Measurements from ENCODE around the gene RPL39.
"Not testable (repeated sequence)": the region's sequence is repeated elsewhere in the genome, so short reads cannot be mapped to it uniquely, and the experiment has no call there.

The RPL39 gene

GRCh38 chrX:119791437-119792231 lies at the start of gene RPL39:
RPL39 (minus strand) TSS chrX:119791630; CDS start chrX:119791576, 54 bp downstream.
- peak; percentile 50 for DNase-seq

DNA sequence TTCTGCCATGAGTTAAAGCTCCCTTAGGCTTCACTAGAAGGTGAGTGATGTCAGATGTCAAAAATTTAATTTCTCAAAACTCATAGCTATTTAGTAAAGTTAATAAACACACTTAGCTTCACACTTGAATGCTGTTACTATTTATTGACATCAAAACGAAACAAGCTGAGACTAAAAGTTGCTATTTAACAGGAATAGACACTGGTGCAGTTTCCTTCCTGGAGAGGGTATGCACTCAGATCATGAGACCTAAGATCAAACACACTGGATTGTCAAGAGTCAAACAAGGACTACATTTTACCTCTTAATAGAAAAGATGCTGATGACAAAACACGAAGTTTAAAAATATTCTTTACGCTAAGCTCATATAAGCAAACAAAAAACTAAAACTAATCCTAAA lies 42.5 kb upstream of the RPL39 start:
- DNase-seq, result no peak

DNA sequence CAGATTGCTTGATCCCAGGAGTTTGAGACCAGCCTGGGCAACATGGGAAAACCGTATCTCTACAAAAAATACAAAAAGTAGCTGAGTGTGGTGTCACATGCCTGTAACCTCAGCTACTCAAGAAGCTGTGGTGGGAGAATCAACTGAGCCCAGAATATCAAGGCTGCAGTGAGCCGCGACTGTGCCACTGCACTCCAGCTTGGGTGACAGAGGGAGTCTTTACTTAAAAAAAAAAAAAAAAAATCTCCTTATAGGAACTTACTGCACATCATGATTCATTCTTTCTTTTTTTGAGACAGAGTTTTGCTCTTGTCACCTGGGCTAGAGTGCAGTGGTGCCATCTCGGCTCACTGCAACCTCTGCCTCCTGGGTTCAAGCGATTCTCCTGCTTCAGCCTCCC lies 37.0 kb upstream of the RPL39 start:
- DNase-seq, result no peak

GRCh38 chrX:119826399-119826959 lies 35.0 kb upstream of the RPL39 start:
- DNase-seq, result no peak

DNA sequence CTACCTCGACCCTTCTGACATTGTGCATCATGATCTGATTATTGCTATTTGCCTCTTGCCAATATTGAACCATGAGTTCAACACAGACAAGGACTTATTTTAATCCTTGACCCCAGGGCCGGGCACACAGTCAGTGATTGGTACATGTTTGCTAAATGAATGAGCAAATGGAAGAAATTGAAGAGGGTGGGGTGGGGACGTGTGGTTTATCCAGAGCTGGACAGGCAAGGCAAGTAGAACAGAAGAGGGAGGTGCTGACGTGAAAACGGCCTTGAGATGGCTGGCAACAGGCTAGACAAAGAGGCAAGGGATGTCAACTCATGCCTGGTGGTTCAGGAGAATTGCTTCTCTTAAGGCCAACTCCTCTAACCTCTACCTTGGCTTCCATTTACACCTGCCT lies 32.8 kb upstream of the RPL39 start:
- not testable (repeated sequence) for DNase-seq

DNA sequence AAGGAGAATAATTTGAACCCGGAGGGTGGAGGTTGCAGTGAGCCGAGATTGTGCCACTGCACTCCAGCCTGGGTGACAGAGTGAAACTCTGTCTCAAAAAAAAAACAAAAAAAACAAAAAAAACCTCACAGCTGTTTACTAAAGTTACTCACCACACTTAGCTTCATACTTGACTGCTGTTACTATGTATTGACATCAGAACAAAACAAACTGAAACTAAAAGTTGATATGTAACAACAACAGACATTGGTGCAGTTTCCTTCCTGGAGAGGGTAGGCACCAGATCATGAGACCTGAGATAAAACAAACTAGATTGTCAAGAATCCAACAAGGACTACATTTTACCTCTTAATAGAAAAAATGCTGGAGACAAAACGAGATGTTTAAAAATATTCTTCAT lies 30.3 kb upstream of the RPL39 start:
- peak; percentile 31 for DNase-seq

GRCh38 chrX:119817130-119817690 lies 25.8 kb upstream of the RPL39 start:
- no peak for DNase-seq

- no peak for DNase-seq
Measured at GRCh38 chrX:119816300-119816699, 24.9 kb upstream of the RPL39 start.

- DNase-seq, result no peak
Measured at GRCh38 chrX:119809185-119809666, 17.8 kb upstream of the RPL39 start.

- not testable (repeated sequence) for DNase-seq
Measured at GRCh38 chrX:119808461-119808860, 17.0 kb upstream of the RPL39 start.

DNA sequence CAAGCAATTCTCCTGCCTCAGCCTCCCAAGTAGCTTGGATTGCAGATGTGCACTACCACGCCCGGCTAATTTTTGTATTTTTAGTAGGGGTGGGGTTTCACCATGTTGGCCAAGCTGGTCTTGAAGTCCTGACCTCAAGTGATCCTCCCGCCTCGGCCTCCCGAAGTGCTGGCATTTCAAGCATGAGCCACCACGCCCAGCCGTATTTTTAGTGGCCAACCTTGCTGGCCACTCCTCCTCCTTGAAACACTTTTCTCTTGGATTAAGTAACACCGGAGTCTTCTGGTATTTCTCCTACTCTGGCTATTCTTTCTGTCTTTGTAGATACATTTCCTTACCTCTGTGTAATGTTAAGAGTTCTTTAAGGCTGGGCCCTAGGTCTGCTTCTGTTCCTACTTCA lies 11.1 kb upstream of the RPL39 start:
- no peak for DNase-seq

DNA sequence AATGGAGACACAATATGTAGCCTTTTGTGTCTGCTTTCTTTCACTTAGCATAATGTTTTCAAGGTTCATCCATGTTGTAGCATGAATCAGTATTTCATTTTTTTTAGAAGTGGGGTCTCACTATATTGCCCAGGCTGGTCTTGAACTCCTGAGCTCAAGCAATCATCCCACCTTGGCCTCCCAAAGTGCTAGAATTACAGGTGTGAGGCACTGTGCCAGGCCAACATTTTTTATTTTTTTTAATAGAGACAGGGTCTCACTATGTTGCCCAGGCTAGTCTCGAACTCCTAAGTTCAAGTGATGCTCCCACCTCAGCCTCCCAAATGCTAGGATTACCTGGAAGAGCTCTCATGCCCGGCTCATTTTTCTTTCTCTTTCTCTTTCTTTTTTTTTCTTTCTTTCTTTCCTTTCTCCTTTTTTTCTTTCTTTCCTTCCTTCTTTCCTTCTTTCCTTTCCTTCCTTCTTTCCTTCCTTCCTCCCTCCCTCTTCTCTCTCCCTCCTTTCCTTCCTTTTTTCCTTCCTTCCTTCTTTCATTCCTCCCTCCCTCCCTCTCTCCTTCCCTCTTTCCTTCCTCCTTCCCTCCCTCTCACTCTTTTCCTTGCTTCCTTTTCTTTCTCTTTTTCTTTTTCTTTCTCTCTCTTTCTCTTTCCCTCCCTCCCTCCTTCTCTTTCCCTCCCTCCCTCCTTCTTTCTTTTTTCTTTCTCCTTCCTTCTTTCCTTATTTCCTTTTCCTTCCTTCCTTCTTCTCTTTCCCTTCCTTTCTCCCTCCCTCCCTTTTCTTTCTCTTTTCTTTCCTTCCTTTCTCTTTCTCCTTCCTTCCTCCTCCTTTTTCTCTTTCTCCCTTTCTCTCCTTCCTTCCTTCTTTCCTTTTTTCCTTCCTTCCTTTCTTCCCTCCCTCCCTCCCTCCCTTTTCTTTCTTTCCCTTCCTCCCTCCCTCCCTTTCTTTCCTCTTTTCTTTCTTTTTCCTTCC lies 10.1 kb upstream of the RPL39 start:
- no peak for DNase-seq

DNA sequence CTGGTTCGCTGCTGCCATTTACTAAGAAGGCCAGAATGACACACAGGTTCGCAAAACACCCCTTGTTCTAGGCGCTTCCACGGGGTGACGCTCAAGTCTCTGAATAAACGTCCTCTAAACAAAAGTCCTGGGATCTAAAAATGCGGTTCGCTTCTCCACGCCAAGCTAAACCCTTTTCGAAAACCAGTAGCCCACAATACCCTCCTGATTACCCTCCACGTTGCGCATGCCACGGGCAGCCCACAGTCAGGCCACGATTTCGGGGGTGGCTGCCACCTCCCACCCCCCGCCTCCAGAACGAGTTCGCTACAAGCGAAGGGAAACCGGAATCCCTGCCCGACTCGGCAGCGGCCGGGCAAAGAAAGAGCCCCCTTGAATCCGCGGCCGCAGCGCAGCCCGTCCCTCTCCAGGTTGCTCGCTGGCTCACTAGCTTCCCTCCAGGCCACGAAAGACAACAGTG lies 423 bp downstream of the RPL39 start:
- no peak for DNase-seq

- no peak for DNase-seq
Measured at GRCh38 chrX:119784747-119785446, 6.5 kb downstream of the RPL39 start.

GRCh38 chrX:119783026-119783425 lies 8.4 kb downstream of the RPL39 start:
- no peak for DNase-seq

DNA sequence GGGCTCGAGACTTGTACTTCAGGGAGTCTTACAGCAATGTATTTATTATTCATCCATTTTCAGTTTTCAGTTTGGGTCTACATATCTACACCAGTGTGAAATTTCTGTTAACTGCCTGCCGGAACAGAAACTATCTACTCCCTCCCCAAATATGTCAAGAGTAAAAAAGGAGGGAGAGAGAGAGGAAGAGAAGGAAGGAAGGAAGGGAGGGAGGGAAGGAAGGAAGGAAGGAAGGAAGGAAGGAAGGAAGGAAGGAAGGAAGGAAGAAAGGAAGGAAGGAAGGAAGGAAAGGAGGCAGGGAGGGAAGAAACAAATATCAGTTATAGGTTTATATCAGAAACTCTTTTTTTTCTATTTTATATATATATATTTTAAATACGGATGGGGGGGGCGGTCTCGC lies 12.6 kb downstream of the RPL39 start:
- DNase-seq, result no peak

GRCh38 chrX:119775517-119776238 lies 15.8 kb downstream of the RPL39 start:
- DNase-seq, result no peak

GRCh38 chrX:119769388-119769787 lies 22.0 kb downstream of the RPL39 start:
- DNase-seq, result not testable (repeated sequence)

GRCh38 chrX:119768436-119768835 lies 23.0 kb downstream of the RPL39 start:
- not testable (repeated sequence) for DNase-seq

GRCh38 chrX:119763836-119764387 lies 27.5 kb downstream of the RPL39 start:
- no peak for DNase-seq

DNA sequence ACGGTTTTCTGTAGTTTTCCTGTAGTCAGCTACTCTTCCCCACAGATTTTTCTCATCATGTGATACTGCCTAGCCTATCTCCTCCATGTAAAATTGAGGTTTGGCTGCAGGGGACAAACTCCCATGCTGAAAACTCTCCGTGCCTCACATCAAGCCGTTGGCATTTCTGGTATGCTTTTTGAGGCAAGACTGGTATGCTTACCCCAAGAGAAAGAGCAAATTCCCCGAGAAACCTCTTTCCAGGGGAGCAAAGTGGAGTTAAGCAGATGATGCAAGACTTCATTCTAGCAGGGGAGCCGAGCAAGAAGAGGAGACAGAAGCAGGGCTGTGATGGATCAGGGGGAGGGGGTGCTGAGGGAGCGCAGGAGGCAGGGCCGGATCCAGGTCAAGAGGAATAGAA lies 28.2 kb downstream of the RPL39 start:
- peak; percentile 67 for DNase-seq

Measured in kidney glomerular epithelial cell (primary cell).